Upper lobe of right lung (tissue), 1 donor: ENCODE measurements around the gene TIMP3. TPM values are rescaled to one million over a fixed set of nuclear protein-coding genes. Genes with fewer than 3 reads are reported as not detected.

Experiments
- ATAC-seq: fragments of 200-7000 bp; cut with Tn5 transposase; one replicate; pipeline ENCODE4 v1.9.1; 2020; ENCODE audit warnings: mild to moderate bottlenecking, moderate library complexity
- DNase-seq: peaks from one replicate; pipeline ENCODE4 v3.0.0-alpha.2; 2020
- H3K27ac ChIP-seq: fragments of 200-600 bp; one replicate; pipeline ENCODE4 v1.8.0; 2022
- H3K27me3 ChIP-seq: fragments of 200-600 bp; one replicate; pipeline ENCODE4 v1.8.0; 2022; ENCODE audit warnings: mild to moderate bottlenecking
- H3K36me3 ChIP-seq: fragments of 200-600 bp; one replicate; pipeline ENCODE4 v1.8.0; 2022
- H3K4me1 ChIP-seq: fragments of 200-600 bp; one replicate; pipeline ENCODE4 v1.8.0; 2022
- H3K4me3 ChIP-seq: fragments of 200-600 bp; one replicate; pipeline ENCODE4 v1.8.0; 2022; ENCODE audit warnings: mild to moderate bottlenecking
- H3K9me3 ChIP-seq: fragments of 200-600 bp; one replicate; pipeline ENCODE4 v1.8.0; 2022
- CTCF ChIP-seq: fragments of 200-600 bp; IDR thresholded peaks from one replicate; pipeline ENCODE4 v1.8.0; 2022; ENCODE audit warnings: antibody characterized with exemption
- intact Hi-C: fragments of 100-400 bp; cut with DNase I; formaldehyde crosslinking; loops from one replicate; pipeline ENCODE4 v1.11.0; 2022
- total RNA-seq: library from RNA; stranded (reverse); fragmentation: NEBNext Ultra II Directional; extraction: Animal tissue kit (Norgen Biotek cat#: 25700); gene quantifications from one replicate; pipeline ENCODE4 v1.2.1, GENCODE V29; 2021
- donor health status: DM: no; HTN: yes; CAD: no; lungs with severe emphysema.

TIMP3 gene
- total RNA-seq, 1 donor from 2014 or later, result 749 TPM

GRCh38 chr22:32795214-32795596 lies 6.3 kb upstream of the TIMP3 start:
- H3K27me3 ChIP-seq, result no peaks in the 10 kb centered on the region
- no peak for TF ChIP-seq CTCF
- no peak for DNase-seq
- intact Hi-C loops, result loop anchor here (10.0 kb wide), 1 partner anchor 130 kb away; no protein-coding TSS in a partner anchor
- ATAC-seq, result no peak
- H3K36me3 ChIP-seq, result no peaks in the 10 kb centered on the region
- H3K9me3 ChIP-seq, result no peaks in the 10 kb centered on the region
- no peak overlapping the region for H3K4me3 ChIP-seq
- H3K27ac ChIP-seq, result no peak overlapping the region
- peaks cover 9% of the 10 kb centered on the region for H3K4me1 ChIP-seq

DNA sequence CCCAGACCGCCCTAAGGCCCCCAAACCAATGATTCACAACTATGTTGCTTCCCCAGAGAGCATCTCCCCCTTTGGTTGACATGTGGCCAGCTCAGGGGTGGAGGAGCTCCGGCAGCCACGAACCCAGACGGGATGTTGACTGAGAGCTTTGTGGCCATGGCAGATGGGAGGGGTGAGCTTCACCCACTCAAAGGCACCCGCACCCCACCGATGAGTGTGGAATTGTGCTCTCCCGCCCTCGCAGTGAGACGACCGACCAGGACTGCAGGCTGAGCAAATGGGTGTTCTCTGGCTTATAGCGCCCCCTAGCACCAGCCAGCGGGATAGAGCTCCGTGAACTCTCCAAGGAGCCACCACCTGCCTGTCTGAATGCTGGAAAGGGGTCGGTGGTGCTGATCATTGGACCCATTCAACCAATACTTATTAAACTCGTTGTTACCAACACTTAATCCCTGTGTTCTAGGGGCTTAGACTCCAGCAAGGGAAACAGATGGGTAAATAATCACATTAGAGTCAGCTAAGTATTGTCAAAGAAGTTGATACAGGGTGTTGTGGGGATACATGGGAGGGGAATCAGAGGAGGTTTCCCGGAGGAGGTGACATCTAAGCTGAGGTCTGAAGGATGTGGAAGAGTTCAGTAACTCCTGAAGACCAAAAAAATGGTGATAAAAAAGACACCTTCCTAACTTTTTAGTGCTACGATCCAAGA lies 4.5 kb upstream of the TIMP3 start:
- H3K36me3 ChIP-seq, result no peaks in the 10 kb centered on the region
- H3K27ac ChIP-seq, result no peak overlapping the region
- H3K4me1 ChIP-seq, result peaks cover 19% of the 10 kb centered on the region
- H3K9me3 ChIP-seq, result no peaks in the 10 kb centered on the region
- peaks cover 4% of the 10 kb centered on the region for H3K27me3 ChIP-seq
- TF ChIP-seq CTCF, result peak; percentile 91
- H3K4me3 ChIP-seq, result no peak overlapping the region
- intact Hi-C loops, result loop anchor here (2.0 to 10.0 kb wide), 2 partner anchors 132 to 268 kb away; no protein-coding TSS in a partner anchor
- peak; percentile 84 for ATAC-seq
- DNase-seq, result peak; percentile 77

DNA sequence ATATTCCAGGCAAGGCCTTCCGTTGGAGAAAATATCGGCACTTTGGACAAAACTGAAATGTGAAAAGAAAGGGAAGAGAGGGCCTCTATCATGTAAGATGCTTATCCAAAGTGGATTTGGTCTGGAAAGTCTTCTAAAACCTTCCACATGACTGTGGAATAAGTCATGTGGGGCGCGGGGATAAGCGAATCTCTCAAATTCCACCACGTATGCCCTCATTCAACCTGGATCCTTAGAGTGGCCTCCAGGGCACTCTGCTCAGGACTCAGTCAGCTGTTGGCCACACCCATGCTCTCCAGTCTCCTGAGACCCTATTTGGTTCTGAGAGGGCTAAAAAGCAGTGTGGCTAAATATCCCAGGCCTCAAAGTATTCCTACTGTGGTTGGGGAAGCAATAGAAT lies 2.0 kb upstream of the TIMP3 start:
- no peak overlapping the region for H3K4me3 ChIP-seq
- intact Hi-C loops, result loop anchor here (10.0 kb wide), 1 partner anchor 135 kb away; no protein-coding TSS in a partner anchor
- peaks cover 19% of the 10 kb centered on the region for H3K4me1 ChIP-seq
- no peak for DNase-seq
- peaks cover 4% of the 10 kb centered on the region for H3K27me3 ChIP-seq
- no peak for ATAC-seq
- no peaks in the 10 kb centered on the region for H3K9me3 ChIP-seq
- TF ChIP-seq CTCF, result no peak
- no peak overlapping the region for H3K27ac ChIP-seq
- peaks cover 10% of the 10 kb centered on the region for H3K36me3 ChIP-seq

- no peak for TF ChIP-seq CTCF
- no peaks in the 10 kb centered on the region for H3K9me3 ChIP-seq
- peaks cover 19% of the 10 kb centered on the region for H3K4me1 ChIP-seq
- peak overlapping the region; percentile 92 for H3K27ac ChIP-seq
- ATAC-seq (no peak), DNase-seq (no peak)
- H3K36me3 ChIP-seq, result peaks cover 11% of the 10 kb centered on the region
- peak overlapping the region; percentile 73 for H3K4me3 ChIP-seq
- intact Hi-C loops, result no loop called here
- H3K27me3 ChIP-seq, result peaks cover 4% of the 10 kb centered on the region
These were observed 1.2 kb upstream of the TIMP3 start for GRCh38 chr22:32800158-32800882.

DNA sequence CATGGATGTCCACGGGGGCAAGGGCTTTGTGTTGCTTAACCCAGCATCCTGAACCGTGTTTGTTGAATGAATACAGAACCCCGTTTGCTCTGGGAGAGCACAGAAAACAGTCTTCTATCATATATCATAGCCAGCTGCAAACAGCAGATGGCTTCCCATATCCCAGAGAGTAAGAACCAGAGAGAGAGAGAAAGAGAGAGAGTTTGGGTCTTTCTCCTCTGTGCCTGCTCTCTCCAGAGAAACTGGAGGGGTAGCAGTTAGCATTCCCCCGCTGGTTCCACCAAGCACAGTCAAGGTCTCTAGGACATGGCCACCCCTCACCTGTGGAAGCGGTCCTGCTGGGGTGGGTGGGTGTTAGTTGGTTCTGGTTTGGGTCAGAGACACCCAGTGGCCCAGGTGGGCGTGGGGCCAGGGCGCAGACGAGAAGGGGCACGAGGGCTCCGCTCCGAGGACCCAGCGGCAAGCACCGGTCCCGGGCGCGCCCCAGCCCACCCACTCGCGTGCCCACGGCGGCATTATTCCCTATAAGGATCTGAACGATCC lies 440 bp upstream of the TIMP3 start:
- peaks cover 26% of the 10 kb centered on the region for H3K4me1 ChIP-seq
- peaks cover 18% of the 10 kb centered on the region for H3K36me3 ChIP-seq
- intact Hi-C loops, result no loop called here
- H3K27ac ChIP-seq, result peak overlapping the region; percentile 92
- H3K27me3 ChIP-seq, result peaks cover 4% of the 10 kb centered on the region
- peak overlapping the region; percentile 73 for H3K4me3 ChIP-seq
- H3K9me3 ChIP-seq, result no peaks in the 10 kb centered on the region
- ATAC-seq, result no peak
- DNase-seq, result no peak
- no peak for TF ChIP-seq CTCF
